HEK293 (cell line): ENCODE data around the gene ST3GAL2.

Experiments
- CTCF ChIA-PET: fragments of 350-600 bp; formaldehyde crosslinking; extraction: SDS; loops from one replicate; lab custom pipeline; 2021; ENCODE audit warnings: antibody characterized with exemption; lab: Yijun Ruan, JAX
- POLR2A ChIA-PET: fragments of 300-600 bp; formaldehyde crosslinking; extraction: SDS; loops from one replicate; lab custom pipeline; 2020; ENCODE audit warnings: antibody characterized with exemption, inconsistent platforms; lab: Yijun Ruan, JAX
- H3K27ac ChIP-seq: fragments of 200-500 bp; sonication (Bioruptor generic); 2 replicates; pipeline ENCODE4 v1.5.1; 2014; ENCODE audit warnings: low read depth, low read length, control low read depth, inconsistent platforms; ENCODE audit errors: extremely low read depth
- H3K36me3 ChIP-seq, 2 experiments: fragments of 200-500 bp in 1 of 2; sonication (Bioruptor generic) in 1 of 2; 1 replicate in 1 of 2; 2 replicates in 1 of 2; pipeline ENCODE4 v1.5.1; 2014 to 2017; ENCODE audit warnings: inconsistent platforms in 2 of 2, low read length in 2 of 2; ENCODE audit not compliant: control insufficient read depth in 2 of 2, insufficient read depth in 1 of 2
- H3K4me1 ChIP-seq: fragments of 200-500 bp; sonication (Bioruptor generic); 2 replicates; pipeline ENCODE4 v1.5.1; 2014; ENCODE audit warnings: mild to moderate bottlenecking, low read length, inconsistent platforms; ENCODE audit not compliant: control insufficient read depth, insufficient read depth
- H3K4me3 ChIP-seq: 2 replicates; pipeline ENCODE4 v1.5.1; 2011; ENCODE audit warnings: low read depth, mild to moderate bottlenecking, control low read depth, low read length, moderate library complexity
- H3K9me3 ChIP-seq: fragments of 200-500 bp; sonication (Bioruptor generic); 2 replicates; pipeline ENCODE4 v1.5.1; 2014; ENCODE audit warnings: low read depth, low read length, inconsistent platforms; ENCODE audit not compliant: control insufficient read depth, insufficient read depth
- BCL11A ChIP-seq: fragments of 450-650 bp; formaldehyde crosslinking; IDR thresholded peaks from 2 replicates; pipeline ENCODE4 v1.5.1; 2016; ENCODE audit warnings: low read depth, missing biosample characterization, missing genetic modification characterization
- GLIS1 ChIP-seq: fragments of 450-650 bp; formaldehyde crosslinking; IDR thresholded peaks from 2 replicates; pipeline ENCODE4 v1.5.1; 2016; ENCODE audit warnings: missing biosample characterization, missing genetic modification characterization
- IKZF3 ChIP-seq: fragments of 450-650 bp; IDR thresholded peaks from 2 replicates; pipeline ENCODE4 v1.5.0; 2018; ENCODE audit warnings: missing biosample characterization, mild to moderate bottlenecking, missing genetic modification characterization, moderate library complexity
- SETDB1 ChIP-seq: IDR thresholded peaks from one replicate; pipeline ENCODE4 v1.6.1; 2017; ENCODE audit warnings: mild to moderate bottlenecking, low read length, moderate library complexity, mixed read lengths; ENCODE audit not compliant: insufficient read length
- SP2 ChIP-seq: fragments of 450-650 bp; formaldehyde crosslinking; IDR thresholded peaks from 2 replicates; pipeline ENCODE4 v1.5.1; 2016; ENCODE audit warnings: missing biosample characterization, missing genetic modification characterization
- SP3 ChIP-seq: fragments of 450-650 bp; formaldehyde crosslinking; IDR thresholded peaks from 2 replicates; pipeline ENCODE4 v1.5.1; 2016; ENCODE audit warnings: missing biosample characterization, missing genetic modification characterization
- ZNF184 ChIP-seq: fragments of 450-650 bp; IDR thresholded peaks from 2 replicates; pipeline ENCODE4 v1.5.1; 2018; ENCODE audit warnings: missing biosample characterization, mild to moderate bottlenecking, missing genetic modification characterization
- ZNF211 ChIP-seq: fragments of 450-650 bp; formaldehyde crosslinking; IDR thresholded peaks from 2 replicates; pipeline ENCODE4 v1.5.1; 2016; ENCODE audit warnings: low read depth, missing biosample characterization, missing genetic modification characterization
- ZNF23 ChIP-seq: fragments of 450-650 bp; formaldehyde crosslinking; IDR thresholded peaks from 2 replicates; pipeline ENCODE4 v1.5.1; 2016; ENCODE audit warnings: missing biosample characterization, missing genetic modification characterization, borderline replicate concordance
- ZNF280D ChIP-seq: fragments of 450-650 bp; formaldehyde crosslinking; IDR thresholded peaks from 2 replicates; pipeline ENCODE4 v1.5.1; 2016; ENCODE audit warnings: missing biosample characterization, missing genetic modification characterization
- ZNF398 ChIP-seq: fragments of 450-650 bp; formaldehyde crosslinking; IDR thresholded peaks from 2 replicates; pipeline ENCODE4 v1.5.1; 2017; ENCODE audit warnings: missing biosample characterization, missing genetic modification characterization
- ZNF433 ChIP-seq: fragments of 450-650 bp; formaldehyde crosslinking; IDR thresholded peaks from 2 replicates; pipeline ENCODE4 v1.5.1; 2016; ENCODE audit warnings: missing biosample characterization, missing genetic modification characterization, low read depth
- ZNF585B ChIP-seq: fragments of 450-650 bp; formaldehyde crosslinking; IDR thresholded peaks from 2 replicates; pipeline ENCODE4 v1.5.1; 2016; ENCODE audit warnings: missing biosample characterization, missing genetic modification characterization
- ZNF701 ChIP-seq: fragments of 450-650 bp; formaldehyde crosslinking; IDR thresholded peaks from 2 replicates; pipeline ENCODE4 v1.5.1; 2016; ENCODE audit warnings: missing biosample characterization, missing genetic modification characterization
- ZNF768 ChIP-seq: fragments of 450-650 bp; formaldehyde crosslinking; IDR thresholded peaks from 2 replicates; pipeline ENCODE4 v1.5.1; 2018; ENCODE audit warnings: missing biosample characterization, mild to moderate bottlenecking, missing genetic modification characterization
- TF ChIP-seq, protein P1 (sequence below): fragments of 450-650 bp; formaldehyde crosslinking; IDR thresholded peaks from 2 replicates; pipeline ENCODE4; 2016; ENCODE audit warnings: missing biosample characterization, missing genetic modification characterization
- TF ChIP-seq, protein P2 (sequence below): fragments of 450-650 bp; formaldehyde crosslinking; IDR thresholded peaks from 2 replicates; pipeline ENCODE4 v1.5.1; 2016; ENCODE audit warnings: missing biosample characterization, missing genetic modification characterization

ST3GAL2 gene

DNA sequence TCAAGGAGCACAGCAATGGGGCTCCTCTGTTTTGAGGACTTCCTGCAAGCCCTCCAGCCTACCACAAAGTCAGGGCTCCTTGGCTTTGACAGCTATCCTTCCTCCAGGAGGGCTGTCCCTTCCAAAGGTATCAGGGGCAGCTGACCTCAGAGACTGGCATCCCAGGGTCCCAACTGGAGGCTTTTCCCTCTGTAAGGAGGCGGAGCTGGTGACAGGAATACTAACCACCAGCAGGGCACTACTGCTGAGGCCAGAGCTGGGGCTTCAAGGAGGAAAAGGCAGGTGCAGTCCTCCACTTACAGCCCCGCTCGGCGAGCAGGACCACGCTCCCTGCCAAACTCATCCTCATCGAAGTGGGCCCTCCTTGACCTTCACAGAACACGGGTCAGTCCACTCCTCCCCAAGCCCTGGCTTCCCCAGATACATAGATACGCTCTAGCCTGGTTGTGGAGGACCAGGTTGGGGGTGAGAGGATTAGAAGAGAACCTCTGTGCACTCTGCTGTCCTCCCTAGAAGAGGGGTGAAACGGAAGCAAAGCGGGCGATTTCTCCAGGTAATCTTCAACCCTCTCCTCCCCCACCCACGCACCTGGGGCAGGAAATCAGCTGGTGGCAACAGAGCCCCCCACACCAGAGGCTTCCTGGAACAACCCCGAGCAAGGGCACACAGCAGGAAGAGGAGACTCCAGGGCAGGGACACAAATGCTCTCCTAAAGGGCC lies 20.5 kb downstream of the ST3GAL2 start:
- ChIA-PET CTCF (interaction anchor here (0.5 to 1.1 kb wide), 2 partner anchors 11 to 215 kb away, joined by 4 to 5 read pairs; no protein-coding TSS in a partner anchor), POLR2A (no interaction called here)
- Histone ChIP-seq H3K27ac (no peak overlapping the region), H3K4me1 (peaks cover 3% of the 10 kb centered on the region; the same call in 1 of the 2 replicates), H3K4me3 (no peak overlapping the region), H3K9me3 (no peaks in the 10 kb centered on the region), H3K36me3 (no peaks in the 10 kb centered on the region)
- TF ChIP-seq SETDB1 = no peak

DNA sequence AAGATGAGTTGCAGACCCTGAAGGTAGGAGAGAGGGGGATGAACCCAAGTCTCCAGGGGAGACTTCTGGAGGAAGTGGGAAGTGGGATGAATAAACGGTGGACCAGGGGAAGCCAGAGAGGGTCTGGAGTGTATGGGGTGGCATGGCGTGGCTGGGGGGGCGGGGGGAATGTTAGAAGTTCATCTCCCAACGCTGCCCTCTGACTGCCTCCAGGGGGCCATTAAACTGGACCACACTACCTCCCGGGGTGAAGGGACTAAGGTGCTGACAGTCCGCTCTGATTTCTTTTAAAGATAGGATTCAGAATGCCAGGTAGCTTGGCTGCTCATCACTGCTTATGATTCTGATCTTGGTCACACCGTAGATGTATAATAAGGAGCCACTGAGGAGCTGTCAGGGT lies 21.2 kb downstream of the ST3GAL2 start:
- POLR2A ChIA-PET = interaction anchor here (1.0 kb wide), 1 partner anchor 21 kb away, joined by 3 read pairs; no protein-coding TSS in a partner anchor

More for the DNA sequence above, 21.2 kb downstream of the ST3GAL2 start:
- Histone ChIP-seq H3K4me1 (peaks cover 3% of the 10 kb centered on the region; the same call in 1 of the 2 replicates), H3K9me3 (no peaks in the 10 kb centered on the region), H3K4me3 (no peak overlapping the region), H3K27ac (no peak overlapping the region)
- TF ChIP-seq ZNF701 = no peak
- no peak for TF ChIP-seq ZNF585B (tag by site-specific recombination)
- TF ChIP-seq ZNF768 (tag by site-specific recombination) = no peak
- no peak for TF ChIP-seq ZNF398 (tag by site-specific recombination)
- TF ChIP-seq, protein P1, sequence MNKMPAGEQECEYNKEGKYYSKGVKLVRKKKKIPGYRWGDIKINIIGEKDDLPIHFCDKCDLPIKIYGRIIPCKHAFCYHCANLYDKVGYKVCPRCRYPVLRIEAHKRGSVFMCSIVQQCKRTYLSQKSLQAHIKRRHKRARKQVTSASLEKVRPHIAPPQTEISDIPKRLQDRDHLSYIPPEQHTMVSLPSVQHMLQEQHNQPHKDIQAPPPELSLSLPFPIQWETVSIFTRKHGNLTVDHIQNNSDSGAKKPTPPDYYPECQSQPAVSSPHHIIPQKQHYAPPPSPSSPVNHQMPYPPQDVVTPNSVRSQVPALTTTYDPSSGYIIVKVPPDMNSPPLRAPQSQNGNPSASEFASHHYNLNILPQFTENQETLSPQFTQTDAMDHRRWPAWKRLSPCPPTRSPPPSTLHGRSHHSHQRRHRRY (tag by site-specific recombination) = no peak
- TF ChIP-seq BCL11A (tag by site-specific recombination) = no peak
- TF ChIP-seq IKZF3 (tag by site-specific recombination) = no peak
- TF ChIP-seq, protein P2, sequence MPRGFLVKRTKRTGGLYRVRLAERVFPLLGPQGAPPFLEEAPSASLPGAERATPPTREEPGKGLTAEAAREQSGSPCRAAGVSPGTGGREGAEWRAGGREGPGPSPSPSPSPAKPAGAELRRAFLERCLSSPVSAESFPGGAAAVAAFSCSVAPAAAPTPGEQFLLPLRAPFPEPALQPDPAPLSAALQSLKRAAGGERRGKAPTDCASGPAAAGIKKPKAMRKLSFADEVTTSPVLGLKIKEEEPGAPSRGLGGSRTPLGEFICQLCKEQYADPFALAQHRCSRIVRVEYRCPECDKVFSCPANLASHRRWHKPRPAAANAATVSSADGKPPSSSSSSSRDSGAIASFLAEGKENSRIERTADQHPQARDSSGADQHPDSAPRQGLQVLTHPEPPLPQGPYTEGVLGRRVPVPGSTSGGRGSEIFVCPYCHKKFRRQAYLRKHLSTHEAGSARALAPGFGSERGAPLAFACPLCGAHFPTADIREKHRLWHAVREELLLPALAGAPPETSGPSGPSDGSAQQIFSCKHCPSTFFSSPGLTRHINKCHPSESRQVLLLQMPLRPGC (tag by site-specific recombination) = no peak
- TF ChIP-seq ZNF280D = no peak
- TF ChIP-seq ZNF23 (tag by site-specific recombination) = no peak
- no peak for TF ChIP-seq SP3 (tag by site-specific recombination)
- TF ChIP-seq ZNF184 (tag by site-specific recombination) = no peak
- TF ChIP-seq GLIS1 (tag by site-specific recombination) = no peak
- TF ChIP-seq ZNF211 = no peak
- TF ChIP-seq SP2 (tag by site-specific recombination) = no peak
- no peak for TF ChIP-seq ZNF433
- TF ChIP-seq, all 188 proteins: peak for 0
- CTCF ChIA-PET = no interaction called here
- H3K36me3 ChIP-seq = no peaks in the 10 kb centered on the region
